Measurements from ENCODE around the gene GDI2. TPM values are rescaled to one million over a fixed set of nuclear protein-coding genes. Genes with fewer than 3 reads are reported as not detected.
"Not testable (repeated sequence)": the region's sequence is repeated elsewhere in the genome, so short reads cannot be mapped to it uniquely, and the experiment has no call there.

Gene GDI2
- total RNA-seq = 100 to 1,000 TPM; 305 to 312 TPM

DNA sequence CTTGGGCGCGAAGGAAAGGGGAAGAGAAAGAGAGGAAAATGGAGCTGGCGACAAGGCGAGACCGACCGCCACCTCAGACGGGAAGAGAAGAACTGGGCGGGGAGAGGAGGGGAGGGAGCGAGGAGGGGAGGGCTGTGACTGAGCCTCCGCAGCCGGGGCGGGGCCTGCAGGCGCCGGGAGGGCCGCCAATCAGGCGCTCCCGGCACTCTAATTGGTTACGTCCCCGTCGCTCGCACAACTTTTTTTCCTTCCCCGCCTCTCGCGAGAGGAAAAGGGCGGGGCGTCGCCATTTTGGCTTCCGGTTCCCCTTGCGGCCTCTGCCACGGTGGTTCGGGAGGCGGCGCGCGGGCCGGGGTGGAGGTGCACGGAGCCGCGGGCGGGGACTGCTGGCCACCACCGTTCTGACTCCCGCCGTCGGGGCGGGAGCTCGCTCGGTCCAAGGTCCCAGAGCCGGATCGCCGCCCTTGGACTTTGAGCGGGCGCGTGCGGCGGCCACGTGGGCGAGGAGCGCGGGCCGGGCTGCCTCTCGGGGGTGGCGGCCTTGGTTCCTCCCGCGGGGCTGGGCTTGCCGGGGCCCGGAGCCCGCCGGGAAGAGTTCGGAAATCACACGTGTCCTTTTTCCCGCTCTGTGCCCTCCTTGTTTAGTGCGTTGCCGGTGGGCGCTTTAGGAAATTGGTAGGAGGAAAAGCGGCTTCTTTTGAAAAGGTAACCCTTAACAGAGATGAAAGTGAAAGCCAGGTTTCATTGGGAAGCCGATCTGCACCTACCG lies at the start of gene GDI2:
TSS of gene GDI2 (minus strand) at position 94 of the 769 bp plus-strand sequence. CDS start 176 bp downstream, outside the sequence.
- POLR2A ChIA-PET = interaction anchor here (0.8 to 2.1 kb wide), 9 partner anchors 10 to 248 kb away, joined by 3 to 9 read pairs (median 3); partner anchors contain the start of genes ANKRD16, FBH1 and TASOR2
- CTCF ChIA-PET = interaction anchor here (0.5 to 1.7 kb wide), 4 partner anchors 29 to 163 kb away, joined by 3 to 4 read pairs (median 3); no protein-coding TSS in a partner anchor

DNA sequence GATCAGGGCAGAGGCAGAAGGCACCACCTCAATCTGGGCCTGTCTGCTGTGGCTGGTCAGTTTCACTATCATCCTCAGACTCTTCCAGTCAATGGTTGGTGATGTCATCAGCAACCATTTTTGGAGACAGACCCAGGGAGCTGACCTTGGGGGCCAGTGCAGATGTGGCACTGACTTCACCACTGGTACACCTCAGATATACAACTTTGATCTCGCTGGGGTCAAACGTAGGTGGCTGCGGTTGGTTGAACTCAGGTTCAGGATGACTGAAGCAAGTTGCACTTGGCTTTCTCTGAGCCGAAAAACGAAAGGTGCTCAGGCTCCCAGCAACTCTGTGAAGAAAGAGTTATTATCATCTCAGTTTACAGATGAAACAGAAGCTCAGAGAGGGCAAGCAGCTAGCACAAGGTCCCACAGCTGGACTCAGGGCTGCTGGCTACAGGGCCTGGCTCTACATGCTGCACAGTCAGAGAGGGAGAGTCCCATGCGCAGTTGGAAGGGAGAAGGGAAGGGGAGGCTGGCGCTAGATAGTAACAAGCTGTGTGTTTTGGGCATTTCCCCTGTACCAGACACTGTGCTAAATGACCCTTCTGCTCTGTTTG lies 49.2 kb upstream of the GDI2 start:
- ChIA-PET CTCF (interaction anchor here (1.0 kb wide), 1 partner anchor 26 kb away, joined by 3 read pairs; no protein-coding TSS in a partner anchor), POLR2A (interaction anchor here (1.1 to 1.3 kb wide), 2 partner anchors 27 to 44 kb away, joined by 3 read pairs; partner anchors contain the start of genes ANKRD16 and FBH1)

DNA sequence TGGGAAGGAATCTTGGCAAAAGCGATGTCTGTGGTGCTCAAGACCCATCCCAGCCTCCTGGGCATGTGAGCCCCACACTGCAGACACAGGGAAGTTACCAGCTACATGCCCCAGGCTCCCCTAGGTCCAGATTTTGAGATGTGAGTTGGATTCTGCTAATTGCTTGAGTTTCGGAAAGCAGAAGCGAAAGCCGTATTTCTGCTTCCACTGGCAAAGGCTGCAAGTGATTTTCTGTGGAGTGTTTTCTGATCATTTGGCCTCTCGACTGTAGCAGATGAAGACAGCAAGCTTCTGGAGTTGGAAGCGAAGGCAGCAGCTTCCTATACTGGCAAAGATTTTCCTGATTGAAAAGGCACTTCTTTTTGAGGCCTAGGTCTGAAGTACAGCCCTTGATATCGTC lies 46.8 kb upstream of the GDI2 start:
- CTCF ChIA-PET = interaction anchor here (0.6 kb wide), 1 partner anchor 27 kb away, joined by 4 read pairs; no protein-coding TSS in a partner anchor

DNA sequence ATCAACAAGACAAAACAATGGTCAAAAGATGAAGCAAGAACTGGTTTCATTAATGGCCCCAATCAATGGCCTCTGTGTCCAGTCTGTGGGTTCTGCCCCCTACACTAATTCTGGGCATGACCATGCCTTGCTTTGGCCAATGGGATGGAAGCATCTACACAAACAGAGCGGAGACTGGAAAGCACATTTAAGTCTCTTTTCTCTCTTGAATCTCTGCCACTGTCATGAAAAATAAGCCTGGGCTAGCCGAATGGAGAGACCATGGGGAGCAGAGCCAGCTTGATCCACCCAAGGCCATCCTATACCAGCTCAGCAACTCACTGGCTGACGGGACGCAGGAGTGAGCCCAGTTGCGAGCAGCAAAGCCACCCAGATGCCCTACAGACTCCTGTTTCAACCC lies 45.6 kb upstream of the GDI2 start:
- POLR2A ChIA-PET = no interaction called here
- CTCF ChIA-PET = no interaction called here

More for the DNA sequence above, 46.8 kb upstream of the GDI2 start:
- POLR2A ChIA-PET = no interaction called here

DNA sequence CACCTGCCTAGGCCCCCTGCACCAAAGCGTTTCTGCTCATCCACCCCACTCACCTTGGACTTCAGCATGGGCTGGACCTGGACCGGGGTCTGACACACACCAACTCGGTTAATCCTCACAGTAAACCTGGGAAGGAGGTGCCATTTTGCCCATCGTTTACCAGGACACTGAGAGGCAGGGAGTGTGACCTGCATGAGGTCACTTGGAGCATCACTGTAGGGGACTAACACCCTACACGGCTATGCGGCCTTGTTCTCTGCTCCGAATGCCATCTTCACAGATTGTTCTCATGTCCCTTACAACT lies 43.4 kb upstream of the GDI2 start:
- POLR2A ChIA-PET = no interaction called here
- CTCF ChIA-PET = interaction anchor here (1.0 kb wide), 1 partner anchor 251 kb away, joined by 3 read pairs; no protein-coding TSS in a partner anchor

DNA sequence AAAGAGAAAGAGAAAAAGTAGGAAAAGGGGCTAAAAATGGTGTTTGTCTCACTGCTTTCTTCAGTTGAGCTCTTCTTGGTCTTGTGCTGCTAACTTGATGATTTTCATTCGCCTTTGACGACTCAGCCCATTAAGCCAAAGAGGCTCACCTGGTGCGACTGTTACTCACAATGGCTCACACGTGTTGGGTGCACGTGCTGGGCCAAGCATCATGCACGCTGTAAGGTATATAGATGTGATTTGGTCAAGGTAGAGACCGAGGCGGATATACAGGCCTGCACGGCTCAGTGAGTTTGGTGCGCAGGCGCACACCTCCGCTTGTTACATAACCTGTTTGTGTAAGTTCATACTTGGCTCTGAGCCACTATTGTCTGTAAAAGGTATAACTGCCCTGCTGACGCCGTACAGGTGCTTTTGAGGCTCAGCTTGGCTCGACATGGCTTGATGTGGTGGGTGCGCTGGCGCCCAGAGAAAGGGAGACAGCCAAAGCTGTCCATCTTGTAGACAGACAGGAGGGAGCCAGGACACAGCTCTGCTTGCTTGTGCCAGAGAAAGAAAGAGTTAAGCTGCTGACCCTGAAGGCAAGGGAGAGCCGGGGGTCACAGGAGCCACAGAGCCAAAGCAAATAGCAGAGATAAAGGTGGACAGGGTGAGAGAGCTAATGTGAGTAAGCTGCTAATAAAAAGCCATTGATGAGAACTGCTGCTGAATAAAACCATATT lies 42.9 kb upstream of the GDI2 start:
- CTCF ChIA-PET = interaction anchor here (1.0 kb wide), 1 partner anchor 251 kb away, joined by 3 read pairs; no protein-coding TSS in a partner anchor

DNA sequence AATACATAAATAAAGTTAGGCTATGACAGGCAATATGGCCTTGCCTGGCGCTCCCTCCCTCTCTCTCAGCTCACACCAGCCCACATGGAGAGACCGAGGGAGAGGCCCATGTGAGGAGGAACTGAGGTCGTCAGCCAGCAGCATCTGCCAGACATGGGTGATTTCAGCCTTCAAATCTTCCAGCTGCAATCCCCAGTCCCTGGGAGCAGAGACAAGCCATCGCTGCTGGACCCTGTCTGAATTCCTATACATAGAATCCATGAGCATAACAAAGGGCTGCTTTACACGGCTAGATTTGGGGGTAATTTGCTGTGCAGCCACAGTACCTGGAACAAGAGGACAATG lies 40.9 kb upstream of the GDI2 start:
- ChIA-PET CTCF (interaction anchor here (0.6 kb wide), 1 partner anchor 73 kb away, joined by 3 read pairs; no protein-coding TSS in a partner anchor), POLR2A (no interaction called here)

More for the DNA sequence above, 42.9 kb upstream of the GDI2 start:
- POLR2A ChIA-PET = no interaction called here

DNA sequence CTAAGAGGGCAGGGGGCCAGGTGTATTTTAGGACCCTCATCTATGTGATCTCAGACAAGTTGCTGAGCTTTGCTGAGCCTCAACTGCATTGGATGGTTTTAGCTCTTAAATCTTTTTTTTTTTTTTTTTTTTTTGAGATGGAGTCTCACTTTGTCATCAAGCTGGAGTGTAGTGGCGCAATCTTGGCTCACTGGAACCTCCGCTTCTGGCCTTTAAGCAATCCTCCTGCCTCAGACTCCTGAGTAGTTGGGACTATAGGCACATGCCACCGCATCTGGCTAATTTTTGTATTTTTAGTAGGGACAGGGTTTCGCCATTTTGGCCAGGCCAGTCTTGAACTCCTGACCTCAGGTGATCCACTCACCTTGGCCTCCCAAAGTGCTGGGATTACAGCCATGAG lies 33.4 kb upstream of the GDI2 start:
- CTCF ChIA-PET, POLR2A ChIA-PET: not testable (repeated sequence)

DNA sequence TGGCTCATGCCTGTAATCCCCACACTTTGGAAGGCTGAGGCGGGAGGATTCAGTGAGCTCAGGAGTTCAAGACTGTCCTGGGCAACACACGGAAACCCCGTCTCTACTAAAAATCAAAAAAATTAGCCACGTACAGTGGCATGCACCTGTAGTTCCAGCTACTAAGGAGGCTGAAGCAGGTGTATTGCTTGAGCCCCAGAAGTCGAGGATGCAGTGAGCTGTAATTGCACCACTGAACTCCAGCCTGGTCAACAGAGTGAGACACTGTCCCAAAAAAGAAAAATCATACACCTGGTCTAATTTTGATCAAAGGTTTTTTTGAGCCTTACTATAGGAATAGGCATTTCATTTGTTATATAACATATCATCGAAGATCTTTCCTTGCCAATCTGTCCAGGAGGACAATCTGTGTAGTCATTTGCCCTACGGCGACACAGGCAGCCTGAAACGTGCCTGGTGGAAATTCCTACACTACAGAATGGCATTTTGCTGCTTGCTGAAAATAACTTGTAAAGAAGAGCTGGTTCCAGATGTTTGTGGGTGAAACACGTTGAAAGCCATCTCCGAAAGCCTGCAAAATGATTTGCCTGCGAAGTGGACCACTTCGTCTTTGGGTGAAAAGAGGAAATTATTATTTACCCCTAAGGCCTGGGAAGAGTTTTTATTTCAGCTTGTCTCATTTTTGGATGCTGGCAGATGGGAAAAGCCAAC lies 31.3 kb upstream of the GDI2 start:
- CTCF ChIA-PET = interaction anchor here (0.6 to 1.6 kb wide), 3 partner anchors 19 to 31 kb away, joined by 3 to 4 read pairs (median 4); partner anchors contain the start of gene GDI2
- POLR2A ChIA-PET = interaction anchor here (0.6 to 1.1 kb wide), 3 partner anchors 30 to 302 kb away, joined by 3 to 6 read pairs (median 6); no protein-coding TSS in a partner anchor

DNA sequence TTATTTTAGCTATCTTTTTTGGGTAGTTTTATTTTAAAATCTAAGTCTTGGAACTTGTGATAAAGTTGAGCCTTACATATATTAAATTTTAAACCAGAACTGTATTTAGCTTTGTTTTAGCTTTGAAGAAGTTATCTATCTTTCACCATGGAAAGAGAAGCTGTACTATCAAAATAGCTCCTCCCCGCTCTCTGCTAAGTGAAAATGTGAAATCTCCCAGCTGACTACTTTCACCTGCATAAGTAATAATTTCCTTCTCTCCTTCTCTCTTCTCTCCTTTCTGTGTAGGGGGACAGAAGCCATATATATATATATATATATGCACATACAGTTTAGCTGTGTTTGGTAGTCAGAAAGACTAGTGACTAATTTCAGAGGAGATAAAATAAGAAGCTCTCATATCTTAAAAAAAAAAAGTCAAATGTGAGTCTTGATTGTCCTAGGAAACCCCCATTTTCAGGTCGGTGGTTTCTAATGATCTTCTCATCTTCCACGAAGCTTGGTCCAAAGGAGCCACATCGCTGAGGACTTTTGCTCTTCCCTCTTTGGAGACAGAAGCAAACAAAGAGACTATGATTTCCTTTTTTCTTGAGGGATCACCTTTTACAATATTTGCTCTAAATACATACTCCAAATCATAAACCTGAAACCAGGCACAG lies 30.6 kb upstream of the GDI2 start:
- ChIA-PET CTCF (interaction anchor here (0.6 to 1.6 kb wide), 3 partner anchors 18 to 132 kb away, joined by 3 to 4 read pairs (median 4); no protein-coding TSS in a partner anchor), POLR2A (interaction anchor here (0.6 to 1.1 kb wide), 3 partner anchors 30 to 138 kb away, joined by 3 to 4 read pairs (median 3); no protein-coding TSS in a partner anchor)

DNA sequence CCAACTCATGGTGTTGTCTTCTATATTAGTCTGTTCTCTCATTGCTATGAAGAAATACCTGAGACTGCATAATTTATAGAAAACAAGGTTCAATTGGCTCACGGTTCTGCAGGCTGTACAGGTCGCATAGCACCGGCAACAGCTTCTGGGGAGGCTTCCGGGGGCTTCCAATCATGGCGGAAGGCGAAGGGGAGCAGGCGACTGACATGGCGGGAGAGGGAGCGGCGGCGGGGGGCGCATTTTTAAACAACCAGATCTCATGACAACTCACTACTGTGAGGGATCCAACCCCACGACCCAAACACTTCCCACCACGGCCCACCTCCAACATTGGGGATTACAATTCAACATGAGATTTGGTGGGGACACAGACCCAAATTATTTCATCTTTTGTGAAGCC lies 28.7 kb upstream of the GDI2 start:
- ChIA-PET CTCF (interaction anchor here (1.4 kb wide), 1 partner anchor 28 kb away, joined by 4 read pairs; the partner anchor contains the start of gene GDI2), POLR2A (no interaction called here)

DNA sequence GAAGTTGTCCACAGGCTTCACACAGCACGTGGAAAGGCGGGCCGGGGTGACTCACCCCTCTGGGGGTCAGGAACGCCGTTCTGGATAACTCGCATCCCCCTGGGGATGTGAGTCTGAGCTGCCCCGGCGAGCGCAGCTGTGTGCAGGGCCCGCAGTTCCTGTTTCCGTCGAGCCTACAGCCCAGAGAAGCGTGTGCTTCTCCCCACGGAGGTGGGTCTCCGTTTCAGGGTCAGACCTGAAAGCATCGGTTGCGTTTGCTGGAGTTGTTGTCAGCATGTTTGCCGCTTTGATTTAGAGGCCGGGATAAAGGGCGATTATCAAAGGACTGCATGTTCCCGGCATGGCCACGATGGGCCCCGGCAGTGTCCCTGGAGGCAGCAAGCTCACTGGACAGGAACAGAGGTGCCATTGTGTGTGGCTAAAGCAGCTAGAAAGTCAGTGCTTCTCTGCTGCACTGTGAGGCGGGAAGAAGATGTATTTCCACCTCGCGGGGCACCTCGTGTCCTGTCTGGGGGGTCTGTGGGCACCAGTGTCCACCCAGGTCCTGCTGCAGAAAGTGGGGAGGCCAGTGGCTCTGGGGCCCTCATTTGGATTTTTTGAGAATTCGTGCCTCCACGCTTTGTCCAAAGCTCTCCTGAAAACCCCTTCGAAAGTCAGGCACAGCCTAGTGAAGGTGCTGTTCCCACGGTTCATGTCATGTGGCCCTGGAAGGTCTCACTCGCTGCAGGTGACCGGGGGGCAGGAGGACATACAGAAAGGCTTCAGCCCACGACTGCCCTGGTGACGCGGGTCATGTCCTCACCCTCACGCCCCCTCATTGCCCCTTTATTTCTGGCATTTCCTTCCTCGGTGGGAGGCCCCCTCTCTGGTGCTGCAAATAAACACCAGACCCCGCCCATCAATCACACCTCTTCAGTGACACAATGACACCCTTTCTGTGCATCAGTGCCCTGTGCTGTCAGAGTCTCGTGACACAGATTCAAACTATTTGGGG lies 27.4 kb upstream of the GDI2 start:
- POLR2A ChIA-PET = no interaction called here

DNA sequence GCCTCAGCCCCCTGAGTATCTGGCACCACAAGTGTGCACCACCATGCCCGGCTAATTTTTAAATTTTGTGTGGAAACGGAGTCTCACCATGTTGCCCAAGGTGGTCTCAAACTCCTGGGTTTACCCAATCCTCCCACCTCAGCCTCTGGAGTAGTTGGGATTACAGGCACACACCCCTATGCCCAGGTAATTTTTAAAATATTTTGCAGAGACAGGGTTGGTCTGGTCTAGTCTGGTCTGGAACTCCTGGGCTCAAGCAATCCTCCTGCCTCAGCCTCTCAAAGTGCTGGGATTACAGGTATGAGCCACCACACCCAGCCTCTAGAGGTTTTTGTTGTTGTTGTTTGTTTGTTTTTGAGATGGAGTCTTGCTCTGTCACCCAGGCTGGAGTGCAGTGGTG lies 22.9 kb upstream of the GDI2 start:
- CTCF ChIA-PET, POLR2A ChIA-PET: not testable (repeated sequence)

More for the DNA sequence above, 27.4 kb upstream of the GDI2 start:
- CTCF ChIA-PET = interaction anchor here (1.3 kb wide), 1 partner anchor 47 kb away, joined by 3 read pairs; no protein-coding TSS in a partner anchor

DNA sequence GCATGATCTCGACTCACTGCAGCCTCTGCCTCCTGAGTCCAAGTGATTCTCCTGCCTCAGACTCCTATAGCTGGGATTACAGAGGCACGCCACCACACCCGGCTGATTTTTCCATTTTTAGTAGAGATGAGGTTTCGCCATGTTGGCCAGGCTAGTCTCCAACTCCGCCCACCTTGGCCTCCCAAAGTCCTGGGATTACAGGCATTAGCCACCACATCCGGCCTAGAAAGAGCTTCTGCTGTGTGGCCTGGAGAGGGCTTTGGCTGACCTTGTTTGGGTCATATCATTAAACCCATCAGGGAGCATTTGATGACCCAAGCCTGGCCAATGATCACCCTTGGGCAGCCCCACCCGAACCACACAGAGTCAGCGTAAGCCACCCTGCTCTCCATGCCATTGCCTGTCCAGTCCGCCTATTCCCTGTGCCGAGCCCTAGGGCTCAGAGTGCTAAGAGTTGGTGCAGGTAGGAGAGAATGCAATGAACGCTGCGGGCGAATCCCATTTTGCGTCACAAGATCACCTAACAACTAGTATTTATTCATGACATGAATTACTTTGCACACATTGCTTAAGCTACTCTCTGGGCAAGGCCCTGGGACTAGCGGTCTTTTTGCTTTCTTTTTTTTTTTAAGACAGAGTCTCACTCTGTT lies 22.3 kb upstream of the GDI2 start:
- POLR2A ChIA-PET = no interaction called here
- CTCF ChIA-PET = no interaction called here

DNA sequence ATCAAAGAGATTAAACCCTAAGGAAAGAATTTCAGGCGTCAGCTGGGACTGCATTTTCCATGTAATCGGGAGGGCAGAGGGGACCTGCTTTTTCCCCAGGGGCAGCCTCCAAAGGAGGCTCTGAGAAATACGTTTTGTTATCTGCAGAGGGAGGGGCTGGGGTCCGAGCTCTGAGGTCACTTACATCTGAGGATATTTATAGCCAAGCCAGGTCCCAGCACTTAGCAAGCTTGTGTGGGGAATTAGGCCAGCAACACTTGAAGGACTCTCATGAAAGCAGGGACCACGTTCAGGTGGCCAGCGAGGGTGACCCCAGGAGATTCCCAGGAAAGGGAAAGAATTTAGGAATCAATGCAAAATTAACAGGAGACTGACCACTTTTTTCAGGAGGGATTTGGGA lies 20.6 kb upstream of the GDI2 start:
- ChIA-PET POLR2A (no interaction called here), CTCF (interaction anchor here (0.9 to 1.1 kb wide), 2 partner anchors 21 to 39 kb away, joined by 3 read pairs; no protein-coding TSS in a partner anchor)

DNA sequence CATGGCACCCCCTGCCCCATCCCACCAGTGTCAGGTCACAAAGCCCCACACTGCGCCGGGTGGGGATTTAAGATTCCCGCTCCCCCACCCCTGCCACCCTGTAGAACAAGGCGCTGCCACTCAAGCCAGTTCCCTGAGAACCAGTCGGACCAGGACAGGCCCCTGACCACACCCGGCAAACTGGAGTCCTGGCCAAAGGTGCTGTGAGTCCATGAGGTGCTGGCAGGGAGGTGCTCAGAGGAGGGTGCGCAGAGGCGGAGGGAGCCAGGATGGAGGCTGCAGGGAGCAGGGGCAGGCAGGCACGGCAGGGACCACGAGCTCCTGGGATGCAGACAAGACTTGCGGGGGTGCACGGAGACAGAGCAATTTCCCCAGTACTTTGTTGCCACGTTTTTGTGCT lies 19.7 kb upstream of the GDI2 start:
- POLR2A ChIA-PET = no interaction called here
- CTCF ChIA-PET = interaction anchor here (0.6 to 1.1 kb wide), 2 partner anchors 27 to 40 kb away, joined by 3 to 4 read pairs; no protein-coding TSS in a partner anchor

DNA sequence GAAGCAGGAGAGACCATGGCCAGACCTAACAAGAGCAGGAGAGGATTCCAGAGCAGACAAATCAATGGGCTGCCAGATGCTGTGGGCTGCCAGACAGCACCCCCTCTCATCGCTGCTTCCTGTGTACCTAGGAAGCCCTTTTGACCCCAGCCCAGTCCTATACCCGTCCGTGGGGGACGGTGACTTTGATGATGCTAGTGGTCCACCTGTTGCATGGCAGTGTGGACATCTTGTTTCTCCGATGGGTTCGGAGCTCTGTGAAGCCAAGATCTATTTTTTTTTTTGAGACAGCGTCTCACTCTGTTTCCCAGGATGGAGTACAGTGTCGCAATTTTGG lies 18.2 kb upstream of the GDI2 start:
- ChIA-PET CTCF (no interaction called here), POLR2A (no interaction called here)
